ENCODE results near the gene OAS2. TPM values are rescaled to one million over a fixed set of nuclear protein-coding genes. Genes with fewer than 3 reads are reported as not detected.
A peak's percentile ranks its signal among the peaks of the same experiment; 100 is the strongest.

The OAS2 gene
- 0.15 TPM for polyA plus RNA-seq (2013, experiment 1 of 2)
- not detected for polyA plus RNA-seq (2013, experiment 2 of 2)

- H3K27ac ChIP-seq (ENCODE audit: low read depth, low read length, severe bottlenecking) = no peak within 1 kb of the TSS
- WGBS, 2 experiments (ENCODE audit: insufficient coverage in 2 of 2) = 79 to 83% methylated on average over 12 to 18 of the region's 19 CpGs
- H3K36me3 ChIP-seq (ENCODE audit: control insufficient read depth, insufficient read depth, low read length) = no peaks in the 10 kb centered on the region
- no peaks in the 10 kb centered on the region for H3K9me3 ChIP-seq (ENCODE audit: control insufficient read depth, low read length)
- no peaks in the 10 kb centered on the region for H3K4me1 ChIP-seq (ENCODE audit: control insufficient read depth, insufficient read depth, low read length, poor library complexity, severe bottlenecking)
- no peak within 1 kb of the TSS for H3K4me3 ChIP-seq (ENCODE audit: extremely low read depth, insufficient read depth, low read length, poor library complexity, severe bottlenecking)
Measured at GRCh38 chr12:112978163-112979040, at the start of gene OAS2. Gene OAS2, plus strand, starts transcription at chr12:112978519. Its CDS starts 90 bp downstream, at chr12:112978609.

GRCh38 chr12:112928978-112929377 is 49.3 kb upstream of the OAS2 start:
- H3K4me3 ChIP-seq (ENCODE audit: extremely low read depth, insufficient read depth, low read length, poor library complexity, severe bottlenecking) = no peak overlapping the region
- WGBS, 2 experiments (ENCODE audit: insufficient coverage in 2 of 2) = 77 to 80% methylated on average over 1 of the region's 1 CpG
- H3K36me3 ChIP-seq (ENCODE audit: control insufficient read depth, insufficient read depth, low read length) = no peaks in the 10 kb centered on the region
- H3K27ac ChIP-seq (ENCODE audit: low read depth, low read length, severe bottlenecking) = no peak overlapping the region
- H3K9me3 ChIP-seq (ENCODE audit: control insufficient read depth, low read length) = no peaks in the 10 kb centered on the region
- H3K4me1 ChIP-seq (ENCODE audit: control insufficient read depth, insufficient read depth, low read length, poor library complexity, severe bottlenecking) = no peaks in the 10 kb centered on the region

DNA sequence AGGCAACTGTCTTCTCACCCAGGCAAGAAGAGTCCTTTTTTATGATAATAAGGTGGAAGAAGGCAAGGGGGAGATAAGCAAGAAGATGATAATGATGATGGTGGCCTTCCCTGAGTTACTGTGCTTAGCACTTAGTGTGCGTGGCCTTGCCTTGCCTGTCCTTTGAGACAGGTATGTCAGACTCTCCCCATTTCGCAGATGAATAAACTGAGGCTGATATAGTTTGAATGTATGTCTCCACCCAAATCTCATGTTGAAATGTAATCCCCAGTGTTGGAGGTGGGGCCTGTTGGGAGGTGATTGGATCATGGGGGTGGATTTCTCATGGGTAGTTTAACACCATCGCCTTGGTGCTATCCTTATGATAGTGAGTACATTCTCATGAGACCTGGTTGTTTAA is 48.6 kb upstream of the OAS2 start:
- H3K27ac ChIP-seq (ENCODE audit: low read depth, low read length, severe bottlenecking) = no peak overlapping the region
- no peaks in the 10 kb centered on the region for H3K4me1 ChIP-seq (ENCODE audit: control insufficient read depth, insufficient read depth, low read length, poor library complexity, severe bottlenecking)
- no peaks in the 10 kb centered on the region for H3K9me3 ChIP-seq (ENCODE audit: control insufficient read depth, low read length)
- H3K36me3 ChIP-seq (ENCODE audit: control insufficient read depth, insufficient read depth, low read length) = no peaks in the 10 kb centered on the region
- no peak overlapping the region for H3K4me3 ChIP-seq (ENCODE audit: extremely low read depth, insufficient read depth, low read length, poor library complexity, severe bottlenecking)
- WGBS, 2 experiments (ENCODE audit: insufficient coverage in 2 of 2) = 88 to 100% methylated on average over 1 to 3 of the region's 3 CpGs

DNA sequence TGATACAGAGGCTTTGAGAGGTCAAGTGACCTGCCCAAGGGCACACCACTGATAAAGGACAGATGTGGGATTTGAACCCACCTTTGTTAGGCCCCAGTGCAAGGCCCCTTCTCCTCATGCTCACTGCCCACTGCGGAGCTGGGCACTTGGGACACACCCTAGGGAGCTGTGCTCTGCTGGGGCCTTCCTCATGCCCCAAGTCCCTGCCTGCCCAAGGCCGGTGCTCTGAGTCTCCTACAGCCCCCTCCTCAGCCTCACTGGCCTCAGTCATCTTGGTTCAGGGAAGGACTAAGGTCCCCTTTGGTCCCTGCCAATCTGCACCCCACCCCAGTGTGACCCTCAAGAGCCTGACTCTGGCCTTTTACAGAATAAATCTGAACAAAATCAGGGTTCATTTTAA is 48.0 kb upstream of the OAS2 start:
- Histone ChIP-seq H3K4me3 (ENCODE audit: extremely low read depth, insufficient read depth, low read length, poor library complexity, severe bottlenecking) (no peak overlapping the region), H3K36me3 (ENCODE audit: control insufficient read depth, insufficient read depth, low read length) (no peaks in the 10 kb centered on the region), H3K9me3 (ENCODE audit: control insufficient read depth, low read length) (no peaks in the 10 kb centered on the region), H3K27ac (ENCODE audit: low read depth, low read length, severe bottlenecking) (no peak overlapping the region), H3K4me1 (ENCODE audit: control insufficient read depth, insufficient read depth, low read length, poor library complexity, severe bottlenecking) (no peaks in the 10 kb centered on the region)
- 94 to 100% methylated on average over 1 to 2 of the region's 2 CpGs for WGBS, 2 experiments (ENCODE audit: insufficient coverage in 2 of 2)

DNA sequence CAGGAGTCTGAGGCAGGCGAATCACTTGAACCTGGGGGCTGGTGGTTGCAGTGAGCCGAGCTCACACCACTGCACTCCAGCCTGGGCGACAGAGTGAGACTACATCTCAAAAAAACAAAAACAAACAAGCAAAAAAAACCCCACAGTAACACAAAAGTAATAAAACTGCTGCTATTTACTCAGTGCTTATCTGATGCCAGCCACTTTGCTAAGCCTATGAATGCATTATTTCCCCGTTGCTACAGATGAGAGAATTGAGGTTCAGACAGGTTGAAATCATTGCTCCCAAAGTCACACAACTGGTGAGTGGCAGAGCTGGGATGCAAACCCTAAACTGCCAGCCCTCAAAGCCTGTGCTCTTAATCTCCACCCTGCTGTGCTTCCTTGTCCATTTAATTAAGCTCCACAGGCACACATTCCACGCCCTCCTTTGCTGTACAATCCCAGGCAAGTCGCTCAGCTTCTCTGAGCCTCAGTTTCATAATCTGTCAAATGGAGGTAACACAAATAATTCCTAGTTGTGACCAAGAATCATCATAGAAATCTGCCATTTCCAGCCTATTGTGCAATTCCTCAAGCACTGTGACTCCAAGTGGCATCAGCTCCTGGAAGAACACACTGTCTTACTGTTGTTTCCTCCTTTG is 45.7 kb upstream of the OAS2 start:
- no peak overlapping the region for H3K4me3 ChIP-seq (ENCODE audit: extremely low read depth, insufficient read depth, low read length, poor library complexity, severe bottlenecking)
- no peak overlapping the region for H3K27ac ChIP-seq (ENCODE audit: low read depth, low read length, severe bottlenecking)
- no peaks in the 10 kb centered on the region for H3K9me3 ChIP-seq (ENCODE audit: control insufficient read depth, low read length)
- H3K4me1 ChIP-seq (ENCODE audit: control insufficient read depth, insufficient read depth, low read length, poor library complexity, severe bottlenecking) = no peaks in the 10 kb centered on the region
- WGBS, 2 experiments (ENCODE audit: insufficient coverage in 2 of 2) = 55 to 75% methylated on average over 4 to 5 of the region's 6 CpGs
- H3K36me3 ChIP-seq (ENCODE audit: control insufficient read depth, insufficient read depth, low read length) = no peaks in the 10 kb centered on the region

DNA sequence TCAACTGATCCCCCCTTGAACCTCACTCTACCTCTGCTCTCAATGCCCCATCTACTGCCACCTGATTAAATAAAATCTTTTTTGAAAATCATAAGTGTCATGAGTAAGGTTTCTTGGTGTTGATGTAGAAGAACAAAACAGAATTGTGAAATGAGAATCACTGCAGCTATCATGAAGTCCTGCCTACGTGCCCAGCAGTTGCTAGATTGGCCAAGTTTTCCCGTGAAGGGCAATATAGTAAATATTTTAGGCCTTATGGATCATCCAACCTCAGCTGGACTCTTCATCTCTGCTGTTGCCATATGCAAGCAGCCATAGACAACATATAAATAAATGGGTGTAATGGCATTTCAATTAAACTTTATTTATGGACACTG is 45.2 kb upstream of the OAS2 start:
- Histone ChIP-seq H3K4me1 (ENCODE audit: control insufficient read depth, insufficient read depth, low read length, poor library complexity, severe bottlenecking) (no peaks in the 10 kb centered on the region), H3K27ac (ENCODE audit: low read depth, low read length, severe bottlenecking) (no peak overlapping the region), H3K36me3 (ENCODE audit: control insufficient read depth, insufficient read depth, low read length) (no peaks in the 10 kb centered on the region), H3K9me3 (ENCODE audit: control insufficient read depth, low read length) (no peaks in the 10 kb centered on the region), H3K4me3 (ENCODE audit: extremely low read depth, insufficient read depth, low read length, poor library complexity, severe bottlenecking) (no peak overlapping the region)
- WGBS, 2 experiments (ENCODE audit: insufficient coverage in 2 of 2) = 100% methylated on average over 1 of the region's 2 CpGs

DNA sequence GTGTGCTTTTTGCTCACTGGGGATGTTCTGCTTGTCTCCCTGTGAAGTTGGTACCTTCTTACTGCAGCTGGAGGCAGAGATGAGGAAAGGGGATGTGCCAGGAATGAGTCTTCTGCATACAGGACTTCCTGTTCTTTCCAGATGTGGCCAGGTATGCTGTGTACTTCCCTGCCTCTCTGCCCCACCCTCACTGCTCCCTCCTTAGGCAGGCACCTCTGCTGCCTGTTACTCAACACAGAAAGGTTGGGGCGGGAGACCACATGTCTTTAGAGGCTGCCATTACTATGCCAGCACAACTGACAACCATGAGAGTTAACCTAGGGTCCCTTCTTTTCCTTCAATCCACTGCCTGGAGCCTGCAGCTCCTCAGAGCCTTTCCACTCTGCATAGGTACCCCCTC is 42.1 kb upstream of the OAS2 start:
- Histone ChIP-seq H3K9me3 (ENCODE audit: control insufficient read depth, low read length) (no peaks in the 10 kb centered on the region), H3K4me3 (ENCODE audit: extremely low read depth, insufficient read depth, low read length, poor library complexity, severe bottlenecking) (no peak overlapping the region), H3K36me3 (ENCODE audit: control insufficient read depth, insufficient read depth, low read length) (no peaks in the 10 kb centered on the region), H3K4me1 (ENCODE audit: control insufficient read depth, insufficient read depth, low read length, poor library complexity, severe bottlenecking) (no peaks in the 10 kb centered on the region), H3K27ac (ENCODE audit: low read depth, low read length, severe bottlenecking) (no peak overlapping the region)
- 50 to 83% methylated on average over 1 of the region's 1 CpG for WGBS, 2 experiments (ENCODE audit: insufficient coverage in 2 of 2)

DNA sequence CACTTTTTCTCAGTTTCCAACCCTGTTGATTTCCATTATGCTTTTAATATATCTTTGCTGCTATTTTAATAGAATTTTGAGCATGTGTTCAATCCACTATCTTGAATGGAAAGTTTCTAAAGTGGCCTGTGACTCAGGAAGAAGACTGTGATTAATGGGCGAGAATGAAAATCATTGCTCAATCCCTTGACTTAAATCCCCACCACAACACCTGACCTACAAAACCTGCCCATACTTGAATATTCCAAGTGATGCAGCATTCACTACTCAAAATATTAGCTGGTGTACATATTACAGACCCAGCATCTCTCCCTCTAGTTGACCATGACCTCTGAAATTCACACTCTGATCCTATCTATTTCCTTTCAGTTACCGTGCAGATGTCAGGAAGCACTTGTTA is 41.4 kb upstream of the OAS2 start:
- 80 to 100% methylated on average over 1 of the region's 2 CpGs for WGBS, 2 experiments (ENCODE audit: insufficient coverage in 2 of 2)
- H3K4me3 ChIP-seq (ENCODE audit: extremely low read depth, insufficient read depth, low read length, poor library complexity, severe bottlenecking) = no peak overlapping the region

DNA sequence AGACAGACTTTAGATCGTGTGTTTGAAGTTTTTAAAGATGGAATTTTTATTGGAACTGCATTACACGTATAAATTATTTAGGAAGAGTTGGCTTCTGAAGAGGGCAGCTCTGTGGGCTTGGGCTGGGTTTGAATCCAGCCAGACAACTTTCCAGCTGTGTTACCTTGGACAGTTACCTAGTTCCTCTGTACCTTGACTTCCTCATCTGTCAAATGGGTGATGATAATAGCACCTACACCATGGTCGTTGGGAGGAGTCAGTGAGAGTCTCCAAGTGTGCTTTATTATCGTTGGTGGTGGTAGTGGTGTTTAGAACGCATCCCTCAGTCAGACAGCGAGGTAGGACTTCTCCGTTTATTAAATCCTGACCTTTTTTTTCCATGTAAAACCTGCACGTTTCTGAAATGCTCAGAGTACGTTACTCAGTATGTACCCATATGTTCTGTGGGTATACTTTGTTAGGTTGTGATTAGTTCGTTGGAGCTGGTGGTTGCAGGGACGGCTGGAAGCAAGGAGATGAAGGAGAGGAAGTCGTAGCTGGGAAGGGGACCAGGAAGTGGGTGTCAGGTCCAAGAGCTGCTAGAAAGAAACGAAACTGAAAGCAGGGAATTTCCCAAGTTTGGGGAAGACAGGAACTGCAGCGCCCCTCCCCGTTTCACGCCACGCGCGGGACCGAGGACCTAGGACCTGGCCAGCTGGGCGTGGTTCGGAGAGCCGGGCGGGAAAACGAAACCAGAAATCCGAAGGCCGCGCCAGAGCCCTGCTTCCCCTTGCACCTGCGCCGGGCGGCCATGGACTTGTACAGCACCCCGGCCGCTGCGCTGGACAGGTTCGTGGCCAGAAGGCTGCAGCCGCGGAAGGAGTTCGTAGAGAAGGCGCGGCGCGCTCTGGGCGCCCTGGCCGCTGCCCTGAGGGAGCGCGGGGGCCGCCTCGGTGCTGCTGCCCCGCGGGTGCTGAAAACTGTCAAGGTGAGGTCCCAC is 40.3 kb upstream of the OAS2 start, which contains the start of gene OAS3:
Gene OAS3, plus strand, starts transcription at position 734 of the 979 bp plus-strand sequence. Its CDS starts 57 bp downstream, at position 791.
- 25% methylated on average over 44 to 46 of the region's 50 CpGs for WGBS, 2 experiments (ENCODE audit: insufficient coverage in 2 of 2)
- Histone ChIP-seq H3K27ac (ENCODE audit: low read depth, low read length, severe bottlenecking) (no peak within 1 kb of the TSS), H3K36me3 (ENCODE audit: control insufficient read depth, insufficient read depth, low read length) (no peaks in the 10 kb centered on the region), H3K4me3 (ENCODE audit: extremely low read depth, insufficient read depth, low read length, poor library complexity, severe bottlenecking) (peak within 1 kb of the TSS; percentile 33), H3K9me3 (ENCODE audit: control insufficient read depth, low read length) (no peaks in the 10 kb centered on the region), H3K4me1 (ENCODE audit: control insufficient read depth, insufficient read depth, low read length, poor library complexity, severe bottlenecking) (no peaks in the 10 kb centered on the region)

More for the DNA sequence above, 41.4 kb upstream of the OAS2 start:
- H3K27ac ChIP-seq (ENCODE audit: low read depth, low read length, severe bottlenecking) = no peak overlapping the region
- no peaks in the 10 kb centered on the region for H3K4me1 ChIP-seq (ENCODE audit: control insufficient read depth, insufficient read depth, low read length, poor library complexity, severe bottlenecking)
- H3K36me3 ChIP-seq (ENCODE audit: control insufficient read depth, insufficient read depth, low read length) = no peaks in the 10 kb centered on the region
- no peaks in the 10 kb centered on the region for H3K9me3 ChIP-seq (ENCODE audit: control insufficient read depth, low read length)

DNA sequence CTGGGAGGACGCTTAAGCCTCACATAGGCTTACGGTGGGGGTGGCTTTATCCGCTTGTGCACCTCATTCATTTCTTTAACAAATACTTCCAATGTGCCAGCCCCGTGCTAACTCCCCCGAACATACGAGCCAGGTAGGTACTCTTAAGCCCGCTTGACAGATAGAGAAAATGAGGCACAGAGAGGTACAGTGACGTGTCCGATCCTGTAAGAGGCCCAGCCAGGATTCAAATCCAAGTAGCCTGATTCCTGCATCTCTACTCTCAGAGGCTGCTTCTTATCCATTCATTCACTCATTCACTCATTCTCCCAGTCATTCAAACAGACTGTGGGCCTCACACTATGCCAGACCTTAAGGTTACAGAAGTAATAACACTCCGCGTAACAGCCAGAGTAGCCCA is 39.6 kb upstream of the OAS2 start:
- Histone ChIP-seq H3K9me3 (ENCODE audit: control insufficient read depth, low read length) (no peaks in the 10 kb centered on the region), H3K4me1 (ENCODE audit: control insufficient read depth, insufficient read depth, low read length, poor library complexity, severe bottlenecking) (no peaks in the 10 kb centered on the region), H3K36me3 (ENCODE audit: control insufficient read depth, insufficient read depth, low read length) (no peaks in the 10 kb centered on the region), H3K27ac (ENCODE audit: low read depth, low read length, severe bottlenecking) (no peak overlapping the region), H3K4me3 (ENCODE audit: extremely low read depth, insufficient read depth, low read length, poor library complexity, severe bottlenecking) (peak overlapping the region; percentile 33)
- WGBS, 2 experiments (ENCODE audit: insufficient coverage in 2 of 2) = 69 to 74% methylated on average over 7 to 9 of the region's 11 CpGs
